Lung (tissue), 12 donors: Measurements from ENCODE around the gene MAF. TPM values are rescaled to one million over a fixed set of nuclear protein-coding genes. Genes with fewer than 3 reads are reported as not detected.
A peak's percentile ranks its signal among the peaks of the same experiment; 100 is the strongest.

Source experiments
- ATAC-seq: fragments of 200-7000 bp; cut with Tn5 transposase; one replicate; pipeline ENCODE4 v1.9.1; 2020; ENCODE audit warnings: moderate number of reproducible peaks; ENCODE audit not compliant: insufficient read depth, low FRiP score
- DNase-seq, 3 donors: peaks; one replicate each; pipeline ENCODE4 v3.0.0-alpha.2; 2013 to 2017
- H3K27ac ChIP-seq, 2 donors: one replicate each; pipeline ENCODE4 v1.5.1; 2013; ENCODE audit warnings: mild to moderate bottlenecking in 2 of 2, moderate library complexity in 2 of 2, control low read depth in 1 of 2, inconsistent platforms in 1 of 2, low read depth in 1 of 2, low read length in 1 of 2
- H3K27me3 ChIP-seq, 3 donors: one replicate each; pipeline ENCODE4 v1.5.1; 2013; ENCODE audit warnings: low read length in 2 of 3; ENCODE audit not compliant: control insufficient read depth in 3 of 3, insufficient read depth in 3 of 3
- H3K36me3 ChIP-seq, 4 donors: one replicate each; pipeline ENCODE4 v1.5.1; 2013; ENCODE audit warnings: low read length in 4 of 4, mild to moderate bottlenecking in 1 of 4, moderate library complexity in 1 of 4; ENCODE audit not compliant: control insufficient read depth in 4 of 4, insufficient read depth in 4 of 4
- H3K4me1 ChIP-seq, 5 donors: one replicate each; pipeline ENCODE4 v1.5.1; 2013; ENCODE audit warnings: low read length in 5 of 5, mild to moderate bottlenecking in 2 of 5, moderate library complexity in 1 of 5; ENCODE audit not compliant: control insufficient read depth in 5 of 5, insufficient read depth in 5 of 5
- H3K4me3 ChIP-seq: one replicate; pipeline ENCODE4 v1.5.1; 2013; ENCODE audit warnings: mild to moderate bottlenecking, control low read depth, moderate library complexity
- H3K9ac ChIP-seq, 2 donors: one replicate each; pipeline ENCODE4 v1.5.1; 2013; ENCODE audit warnings: low read length in 2 of 2, control low read depth in 1 of 2; ENCODE audit not compliant: insufficient read depth in 1 of 2
- H3K9me3 ChIP-seq, 4 donors: one replicate each; pipeline ENCODE4 v1.5.1; 2013; ENCODE audit warnings: low read length in 3 of 4, mild to moderate bottlenecking in 1 of 4, moderate library complexity in 1 of 4; ENCODE audit not compliant: control insufficient read depth in 4 of 4, insufficient read depth in 3 of 4
- WGBS, 2 donors: extraction: QIAGEN DNeasy Blood & Tissue Kit; methylation state at CpG; one replicate each; pipeline ENCODE4 v1.1.7; 2013; 5-methylcytosine and 5-hydroxymethylcytosine counted together
- polyA plus RNA-seq, 2 donors: library from polyadenylated mRNA; stranded (reverse); fragments of 200-250 nt; gene quantifications; one replicate each; pipeline ENCODE4 v1.2.1, GENCODE V29; 2013
- total RNA-seq, 2 donors: library from RNA; depleted of rRNA in 1 of 2; stranded (reverse); fragments of >200 nt in 1 of 2; gene quantifications; one replicate each; pipeline ENCODE4 v1.2.1, GENCODE V29; 2014 to 2021
- TF ChIP-seq, protein P1 (sequence below): IDR thresholded peaks from 2 replicates; pipeline ENCODE4 v1.5.1; 2012; ENCODE audit warnings: mild to moderate bottlenecking; ENCODE audit errors: control extremely low read depth, extremely low read depth
- donor health status: control.
- donor health status: control.
- donor health status: Bipolar disorder and iron deficiency.
- donor health status: healthy.
- donor health status: DM: yes; HTN: yes; CAD: no.

The MAF gene
- total and polyA plus RNA-seq, 4 donors: 7.0 to 66.8 (median 30.1) TPM

DNA sequence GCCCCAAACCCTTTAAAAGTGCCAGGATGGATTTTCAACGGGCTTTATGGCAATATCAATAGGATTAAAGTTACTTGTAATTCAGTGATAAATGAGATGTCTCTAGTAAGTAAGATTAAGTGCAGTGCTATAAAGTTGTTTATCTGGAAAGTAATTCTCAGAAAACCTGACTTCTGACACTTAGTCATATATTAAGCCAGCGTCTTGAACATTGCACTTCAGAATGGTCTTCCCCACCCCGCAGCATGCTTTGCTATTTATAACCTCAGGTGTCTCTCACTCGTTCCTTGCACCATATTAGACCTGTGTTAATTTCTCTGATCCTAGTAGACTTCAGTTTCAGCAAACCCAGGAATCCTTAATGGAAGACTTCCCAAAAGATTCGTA is 2.1 kb upstream of the MAF start:
- Histone ChIP-seq H3K4me1 (peaks cover 0 to 36% (median 2%) of the 10 kb centered on the region in 5 donors), H3K27ac (peak overlapping the region in 1 of 2 donors; percentile 39), H3K36me3 (peaks cover 0 to 14% (median 3%) of the 10 kb centered on the region in 4 donors), H3K27me3 (no peaks in the 10 kb centered on the region), H3K9me3 (no peaks in the 10 kb centered on the region), H3K9ac (peak overlapping the region in 1 of 2 donors; percentile 45), H3K4me3 (no peak overlapping the region)
- WGBS, 2 donors: 30 to 31% methylated on average over 5 of the region's 5 CpGs
- TF ChIP-seq, protein P1, sequence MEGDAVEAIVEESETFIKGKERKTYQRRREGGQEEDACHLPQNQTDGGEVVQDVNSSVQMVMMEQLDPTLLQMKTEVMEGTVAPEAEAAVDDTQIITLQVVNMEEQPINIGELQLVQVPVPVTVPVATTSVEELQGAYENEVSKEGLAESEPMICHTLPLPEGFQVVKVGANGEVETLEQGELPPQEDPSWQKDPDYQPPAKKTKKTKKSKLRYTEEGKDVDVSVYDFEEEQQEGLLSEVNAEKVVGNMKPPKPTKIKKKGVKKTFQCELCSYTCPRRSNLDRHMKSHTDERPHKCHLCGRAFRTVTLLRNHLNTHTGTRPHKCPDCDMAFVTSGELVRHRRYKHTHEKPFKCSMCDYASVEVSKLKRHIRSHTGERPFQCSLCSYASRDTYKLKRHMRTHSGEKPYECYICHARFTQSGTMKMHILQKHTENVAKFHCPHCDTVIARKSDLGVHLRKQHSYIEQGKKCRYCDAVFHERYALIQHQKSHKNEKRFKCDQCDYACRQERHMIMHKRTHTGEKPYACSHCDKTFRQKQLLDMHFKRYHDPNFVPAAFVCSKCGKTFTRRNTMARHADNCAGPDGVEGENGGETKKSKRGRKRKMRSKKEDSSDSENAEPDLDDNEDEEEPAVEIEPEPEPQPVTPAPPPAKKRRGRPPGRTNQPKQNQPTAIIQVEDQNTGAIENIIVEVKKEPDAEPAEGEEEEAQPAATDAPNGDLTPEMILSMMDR: no peak
- ATAC-seq: no peak
- no peak for DNase-seq

- Histone ChIP-seq H3K4me1 (peaks cover 0 to 34% (median 2%) of the 10 kb centered on the region in 5 donors), H3K9ac (peak overlapping the region in 1 of 2 donors; percentile 92)
These were observed 1.5 kb upstream of the MAF start for GRCh38 chr16:79601931-79602627.

GRCh38 chr16:79601092-79601930 is 774 bp upstream of the MAF start:
- H3K9ac ChIP-seq: peak overlapping the region; percentile 51 to 92
- peak overlapping the region; percentile 73 for H3K4me3 ChIP-seq
- DNase-seq (peak in 2 of 3 donors; percentile 65 to 79), ATAC-seq (peak; percentile 12)
- H3K4me1 ChIP-seq: peaks cover 0 to 34% (median 2%) of the 10 kb centered on the region in 5 donors
- H3K27me3 ChIP-seq: no peaks in the 10 kb centered on the region
- no peaks in the 10 kb centered on the region for H3K9me3 ChIP-seq
- TF ChIP-seq, protein P1: no peak
- peak overlapping the region; percentile 88 for H3K27ac ChIP-seq
- peaks cover 0 to 26% (median 7%) of the 10 kb centered on the region in 4 donors for H3K36me3 ChIP-seq
- 1% methylated on average over 51 of the region's 51 CpGs for WGBS, 2 donors

More at GRCh38 chr16:79601931-79602627, 1.5 kb upstream of the MAF start:
- Histone ChIP-seq H3K4me3 (peak overlapping the region; percentile 73), H3K27me3 (no peaks in the 10 kb centered on the region), H3K36me3 (peaks cover 0 to 18% (median 5%) of the 10 kb centered on the region in 4 donors), H3K9me3 (no peaks in the 10 kb centered on the region), H3K27ac (peak overlapping the region in 1 of 2 donors; percentile 88)
- DNase-seq: peak; percentile 95 to 99 (median 98)
- no peak for ATAC-seq
- WGBS, 2 donors: 3 to 5% methylated on average over 15 of the region's 15 CpGs
- TF ChIP-seq, protein P1: peak; percentile 73
